ENCODE results near the gene RIPK4. TPM values are rescaled to one million over a fixed set of nuclear protein-coding genes. Genes with fewer than 3 reads are reported as not detected.

RIPK4 gene
- total and polyA plus RNA-seq, 2 of the 13 experiments (the other 11 are each of a cell fraction or from before 2014, with no cell fraction given): 3.1 to 4.9 TPM

DNA sequence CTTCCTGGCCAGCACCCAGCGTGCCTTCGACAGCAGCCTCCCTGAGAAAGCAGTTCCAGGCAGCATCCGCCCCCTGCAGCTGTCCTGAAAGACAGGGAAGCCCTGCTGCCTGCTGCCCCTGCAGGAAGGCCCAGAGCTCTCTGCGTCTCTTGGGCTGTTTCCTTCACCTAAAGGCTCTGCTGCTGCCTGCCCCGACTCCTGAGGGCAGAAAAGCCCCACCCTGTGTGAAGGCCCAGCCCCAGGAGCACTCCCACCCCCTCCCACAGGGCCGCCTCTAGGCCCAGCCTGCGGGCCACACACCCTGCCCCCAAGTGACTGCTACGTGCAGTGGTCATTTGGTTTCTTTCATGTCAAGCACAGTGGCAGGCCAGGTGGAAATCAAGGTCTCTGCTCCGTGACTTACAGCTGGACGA, 12.4 kb downstream of the RIPK4 start:
- Histone ChIP-seq H3K79me2 (ENCODE audit: insufficient read depth, low read length) (peaks cover 32% of the 10 kb centered on the region), H3K9ac (ENCODE audit: insufficient read depth, low read depth, low read length) (no peak overlapping the region), H3K4me3 (replicated peaks in 1 of 3; ENCODE audit: insufficient read depth in 1 of 3, low read depth in 2 of 3, low read length in 3 of 3) (no peak overlapping the region), H3K4me2 (ENCODE audit: low read depth, low read length) (no peak overlapping the region), H3K9me3 (ENCODE audit: low read length) (no peaks in the 10 kb centered on the region), H3K4me1 (ENCODE audit: insufficient read depth, low read length) (peaks cover 53% of the 10 kb centered on the region), H4K20me1 (ENCODE audit: insufficient read depth, low read length) (peaks cover 69% of the 10 kb centered on the region), H3K36me3 (replicated peaks in 1 of 2; ENCODE audit: control insufficient read depth in 1 of 2, insufficient read depth in 2 of 2, low read length in 2 of 2) (peaks cover 15 to 35% of the 10 kb centered on the region in 2 experiments), H2AFZ (ENCODE audit: low read length) (no peak overlapping the region), H3K27ac (ENCODE audit: extremely low read length, insufficient read depth, low read length) (no peak overlapping the region), H3K27me3 (ENCODE audit: control insufficient read depth in 1 of 2, insufficient read depth in 2 of 2, low read length in 2 of 2) (no peaks in the 10 kb centered on the region)
- no TSS peak for BruUV-seq (replicated peaks)
- TF ChIP-seq, protein P1, sequence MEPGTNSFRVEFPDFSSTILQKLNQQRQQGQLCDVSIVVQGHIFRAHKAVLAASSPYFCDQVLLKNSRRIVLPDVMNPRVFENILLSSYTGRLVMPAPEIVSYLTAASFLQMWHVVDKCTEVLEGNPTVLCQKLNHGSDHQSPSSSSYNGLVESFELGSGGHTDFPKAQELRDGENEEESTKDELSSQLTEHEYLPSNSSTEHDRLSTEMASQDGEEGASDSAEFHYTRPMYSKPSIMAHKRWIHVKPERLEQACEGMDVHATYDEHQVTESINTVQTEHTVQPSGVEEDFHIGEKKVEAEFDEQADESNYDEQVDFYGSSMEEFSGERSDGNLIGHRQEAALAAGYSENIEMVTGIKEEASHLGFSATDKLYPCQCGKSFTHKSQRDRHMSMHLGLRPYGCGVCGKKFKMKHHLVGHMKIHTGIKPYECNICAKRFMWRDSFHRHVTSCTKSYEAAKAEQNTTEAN (CRISPR knock-in tag; conservative IDR thresholded peaks at IDR 0.05): no peak
- TF ChIP-seq ZNF616 (CRISPR knock-in tag; IDR thresholded peaks at IDR 0.05; ENCODE audit: low read depth) (no peak), TBX3 (IDR thresholded peaks at IDR 0.05; ENCODE audit: borderline replicate concordance) (no peak), ATRX (CRISPR knock-in tag; IDR thresholded peaks at IDR 0.05; ENCODE audit: borderline replicate concordance) (no peak), CC2D1A (CRISPR knock-in tag; IDR thresholded peaks at IDR 0.05) (no peak)
- TF ChIP-seq, protein P2, sequence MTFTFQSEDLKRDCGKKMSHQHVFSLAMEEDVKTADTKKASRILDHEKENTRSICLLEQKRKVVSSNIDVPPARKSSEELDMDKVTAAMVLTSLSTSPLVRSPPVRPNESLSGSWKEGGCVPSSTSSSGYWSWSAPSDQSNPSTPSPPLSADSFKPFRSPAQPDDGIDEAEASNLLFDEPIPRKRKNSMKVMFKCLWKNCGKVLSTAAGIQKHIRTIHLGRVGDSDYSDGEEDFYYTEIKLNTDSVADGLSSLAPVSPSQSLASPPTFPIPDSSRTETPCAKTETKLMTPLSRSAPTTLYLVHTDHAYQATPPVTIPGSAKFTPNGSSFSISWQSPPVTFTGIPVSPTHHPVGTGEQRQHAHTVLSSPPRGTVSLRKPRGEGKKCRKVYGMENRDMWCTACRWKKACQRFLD (CRISPR knock-in tag; IDR thresholded peaks at IDR 0.05; ENCODE audit: borderline replicate concordance): no peak
- no peak for DNase-seq (ENCODE audit: low spot score)
- ChIA-PET POLR2A (no interaction called here), CTCF (ENCODE audit: low intra/inter-chr PET ratio, low total read pairs) (no interaction called here)
- no peak for ATAC-seq
- FAIRE-seq: no peak
- 92% methylated on average over 3 of the region's 10 CpGs for WGBS (ENCODE audit: low lambda C conversion rate)
- in situ Hi-C loops (cut with HindIII; ENCODE audit: extremely low pct_ligation_motif_present, low pct_unique_long_range_greater_than_20kb): no loop called here
- intact Hi-C loops (cut with micrococcal nuclease; ENCODE audit: unreplicated experiment): no loop called here
